HG02885 (cell line): ENCODE measurements around the gene ZBTB42.

Experiments used
- ATAC-seq: cut with Tn5 transposase; IDR thresholded peaks from one replicate; pipeline ENCODE4 v1.9.1; 2021; ENCODE audit warnings: mild to moderate bottlenecking; ENCODE audit not compliant: unreplicated experiment, poor library complexity

The ZBTB42 gene

GRCh38 chr14:104768437-104769323 is 32.2 kb upstream of the ZBTB42 start:
- peak; percentile 73 for ATAC-seq

- ATAC-seq: no peak
Observed at GRCh38 chr14:104769324-104770071, 31.4 kb upstream of the ZBTB42 start.

- ATAC-seq: no peak
Observed at GRCh38 chr14:104770072-104770579, 30.8 kb upstream of the ZBTB42 start.

- ATAC-seq: no peak
Observed at GRCh38 chr14:104770851-104771272, 30.0 kb upstream of the ZBTB42 start.

GRCh38 chr14:104771374-104771773 is 29.5 kb upstream of the ZBTB42 start:
- ATAC-seq: no peak

- ATAC-seq: no peak
Observed at GRCh38 chr14:104771918-104772706, 28.8 kb upstream of the ZBTB42 start.

- no peak for ATAC-seq
Observed at GRCh38 chr14:104772707-104773504, 28.0 kb upstream of the ZBTB42 start.

GRCh38 chr14:104773505-104774452 is 27.1 kb upstream of the ZBTB42 start:
- ATAC-seq: no peak

- no peak for ATAC-seq
Observed at GRCh38 chr14:104774453-104775072, 26.3 kb upstream of the ZBTB42 start.

- ATAC-seq: no peak
Observed at GRCh38 chr14:104775073-104775489, 25.8 kb upstream of the ZBTB42 start.

- no peak for ATAC-seq
Observed at GRCh38 chr14:104776481-104776880, 24.4 kb upstream of the ZBTB42 start.

GRCh38 chr14:104776961-104777807 is 23.7 kb upstream of the ZBTB42 start:
- ATAC-seq: no peak

GRCh38 chr14:104777808-104778249 is 23.1 kb upstream of the ZBTB42 start:
- no peak for ATAC-seq

- ATAC-seq: no peak
Observed at GRCh38 chr14:104778694-104779331, 22.1 kb upstream of the ZBTB42 start.

- no peak for ATAC-seq
Observed at GRCh38 chr14:104779776-104780512, 21.0 kb upstream of the ZBTB42 start.

- no peak for ATAC-seq
Observed at GRCh38 chr14:104780513-104781030, 20.3 kb upstream of the ZBTB42 start.
